ENCODE data around the gene TBC1D14.

Gene TBC1D14

GRCh38 chr4:6960628-6961412 lies 51.2 kb downstream of the TBC1D14 start:
- no peak for DNase-seq
- Histone ChIP-seq H3K4me3 (ENCODE audit: low read depth, low read length) (no peak overlapping the region), H3K27me3 (ENCODE audit: insufficient read depth, low read depth, severe bottlenecking) (no peaks in the 10 kb centered on the region), H3K27ac (no peak overlapping the region), H3K36me3 (no peaks in the 10 kb centered on the region), H3K9me3 (ENCODE audit: severe bottlenecking) (no peaks in the 10 kb centered on the region)
- TF ChIP-seq CTCF (IDR thresholded peaks at IDR 0.05; ENCODE audit: low read depth, low read length): no peak

GRCh38 chr4:6961496-6962210 lies 52.0 kb downstream of the TBC1D14 start:
- Histone ChIP-seq H3K4me3 (ENCODE audit: low read depth, low read length) (no peak overlapping the region), H3K9me3 (ENCODE audit: severe bottlenecking) (no peaks in the 10 kb centered on the region), H3K36me3 (no peaks in the 10 kb centered on the region), H3K27ac (no peak overlapping the region), H3K27me3 (ENCODE audit: insufficient read depth, low read depth, severe bottlenecking) (no peaks in the 10 kb centered on the region)
- no peak for TF ChIP-seq CTCF (IDR thresholded peaks at IDR 0.05; ENCODE audit: low read depth, low read length)
- no peak for DNase-seq

- no peak for TF ChIP-seq CTCF (IDR thresholded peaks at IDR 0.05; ENCODE audit: low read depth, low read length)
- H3K27ac ChIP-seq: no peak overlapping the region
- H3K27me3 ChIP-seq (ENCODE audit: insufficient read depth, low read depth, severe bottlenecking): no peaks in the 10 kb centered on the region
- no peaks in the 10 kb centered on the region; the same call in 1 of the 2 replicates for H3K36me3 ChIP-seq
- DNase-seq: no peak
- no peaks in the 10 kb centered on the region for H3K9me3 ChIP-seq (ENCODE audit: severe bottlenecking)
- H3K4me3 ChIP-seq (ENCODE audit: low read depth, low read length): no peak overlapping the region
These were observed 52.8 kb downstream of the TBC1D14 start for GRCh38 chr4:6962211-6963041.

- DNase-seq: no peak
- H3K27me3 ChIP-seq (ENCODE audit: insufficient read depth, low read depth, severe bottlenecking): no peaks in the 10 kb centered on the region
- no peak overlapping the region for H3K4me3 ChIP-seq (ENCODE audit: low read depth, low read length)
- H3K9me3 ChIP-seq (ENCODE audit: severe bottlenecking): no peaks in the 10 kb centered on the region
- H3K27ac ChIP-seq: no peak overlapping the region
- H3K36me3 ChIP-seq: peaks cover 7% of the 10 kb centered on the region
- no peak for TF ChIP-seq CTCF (IDR thresholded peaks at IDR 0.05; ENCODE audit: low read depth, low read length)
These were observed 53.5 kb downstream of the TBC1D14 start for GRCh38 chr4:6963139-6963611.

- Histone ChIP-seq H3K9me3 (ENCODE audit: severe bottlenecking) (no peaks in the 10 kb centered on the region), H3K4me3 (ENCODE audit: low read depth, low read length) (no peak overlapping the region), H3K27me3 (ENCODE audit: insufficient read depth, low read depth, severe bottlenecking) (no peaks in the 10 kb centered on the region), H3K27ac (no peak overlapping the region), H3K36me3 (peaks cover 14% of the 10 kb centered on the region)
- no peak for TF ChIP-seq CTCF (IDR thresholded peaks at IDR 0.05; ENCODE audit: low read depth, low read length)
- DNase-seq: no peak
These were observed 55.2 kb downstream of the TBC1D14 start for GRCh38 chr4:6964858-6965257.
